H1 (cell line): ENCODE data around the gene LCT. TPM values are rescaled to one million over a fixed set of nuclear protein-coding genes. Genes with fewer than 3 reads are reported as not detected.

Source experiments
- ASH2L ChIP-seq: fragments of 200-600, 300-600 bp; sonication (generic); IDR thresholded peaks from one replicate; pipeline ENCODE4 v1.7.1; 2017; ENCODE audit warnings: low read length
- ATF2 ChIP-seq: IDR thresholded peaks from 2 replicates; pipeline ENCODE4 v1.6.1; 2012; ENCODE audit warnings: low read length, inconsistent platforms
- ATF3 ChIP-seq: IDR thresholded peaks from 2 replicates; pipeline ENCODE4 v1.6.1; 2011; ENCODE audit warnings: low read depth, mild to moderate bottlenecking, low read length; ENCODE audit not compliant: insufficient read depth
- BACH1 ChIP-seq: IDR thresholded peaks from 2 replicates; pipeline ENCODE4 v1.6.1; 2012; ENCODE audit warnings: low read length, improper control_type of control experiment
- CEBPB ChIP-seq: IDR thresholded peaks from 2 replicates; pipeline ENCODE4 v1.6.1; 2012; ENCODE audit warnings: low read depth, low read length
- EGR1 ChIP-seq: IDR thresholded peaks from 2 replicates; pipeline ENCODE4 v1.6.1; 2011; ENCODE audit warnings: low read depth, low read length, borderline replicate concordance
- GABPA ChIP-seq: IDR thresholded peaks from 2 replicates; pipeline ENCODE4 v1.6.1; 2011; ENCODE audit warnings: mild to moderate bottlenecking, low read length, moderate library complexity, borderline replicate concordance; ENCODE audit not compliant: insufficient read depth
- GTF2F1 ChIP-seq: IDR thresholded peaks from 2 replicates; pipeline ENCODE4 v1.6.1; 2012; ENCODE audit warnings: low read depth, low read length, improper control_type of control experiment, borderline replicate concordance
- HDAC2 ChIP-seq, 2 experiments: fragments of 300-600 bp in 1 of 2; sonication (generic) in 1 of 2; IDR thresholded peaks; 2 replicates each; pipeline ENCODE4 v1.6.1; 2011 to 2012; ENCODE audit warnings: low read depth in 2 of 2, low read length in 2 of 2, mild to moderate bottlenecking in 2 of 2, moderate library complexity in 2 of 2, borderline replicate concordance in 1 of 2, inconsistent platforms in 1 of 2
- JUN ChIP-seq: IDR thresholded peaks from 2 replicates; pipeline ENCODE4 v1.6.1; 2011; ENCODE audit warnings: low read depth, mild to moderate bottlenecking, improper control_type of control experiment, low read length
- RAD21 ChIP-seq, 2 experiments: IDR thresholded peaks in 1 of 2; conservative IDR thresholded peaks in 1 of 2; 2 replicates each; pipeline ENCODE4 v1.6.1; 2011; ENCODE audit warnings: low read depth in 2 of 2, low read length in 2 of 2, improper control_type of control experiment in 1 of 2, inconsistent platforms in 1 of 2, mild to moderate bottlenecking in 1 of 2, moderate library complexity in 1 of 2
- RBBP5 ChIP-seq: IDR thresholded peaks from 2 replicates; pipeline ENCODE4 v1.7.1; 2012; ENCODE audit warnings: low read depth, mild to moderate bottlenecking, inconsistent platforms, low read length, moderate library complexity, borderline replicate concordance
- RFX5 ChIP-seq: IDR thresholded peaks from 2 replicates; pipeline ENCODE4 v1.6.1; 2011; ENCODE audit warnings: low read depth, low read length, improper control_type of control experiment, borderline replicate concordance
- SRF ChIP-seq: IDR thresholded peaks from 2 replicates; pipeline ENCODE4 v1.6.1; 2011; ENCODE audit warnings: mild to moderate bottlenecking, low read depth, low read length, moderate library complexity
- SUZ12 ChIP-seq: fragments of 200-600 bp; sonication (generic); IDR thresholded peaks from 2 replicates; pipeline ENCODE4 v1.6.1; 2012; ENCODE audit warnings: mild to moderate bottlenecking, inconsistent platforms, low read length, moderate library complexity, mixed read lengths
- TEAD4 ChIP-seq: IDR thresholded peaks from 2 replicates; pipeline ENCODE4 v1.6.1; 2012; ENCODE audit warnings: low read depth, low read length, inconsistent platforms, mixed read lengths
- USF2 ChIP-seq: IDR thresholded peaks from 2 replicates; pipeline ENCODE4 v1.6.1; 2011; ENCODE audit warnings: low read length, improper control_type of control experiment
- YY1 ChIP-seq: IDR thresholded peaks from 2 replicates; pipeline ENCODE4 v1.6.1; 2011; ENCODE audit warnings: low read depth, mild to moderate bottlenecking, low read length
- polyA plus RNA-seq, 7 experiments: library from polyadenylated mRNA; depleted of rRNA in 3 of 7; stranded (reverse) in 5 of 7; unstranded in 2 of 7; fragments of >200 nt in 5 of 7; fragments of 200-250 nt in 2 of 7; gene quantifications; 1 replicate in 5 of 7; 2 replicates in 1 of 7; 4 replicates in 1 of 7; pipeline versions ENCODE4 v1.2.1 to v1.2.3, GENCODE V29; 2011 to 2013; ENCODE audit warnings: missing spikeins in 2 of 7, mixed read lengths in 2 of 7
- total RNA-seq: library from RNA; stranded (reverse); fragmentation: NEBNext Ultra II Directional; extraction: Animal tissue kit (Norgen Biotek cat#: 25700); gene quantifications from 2 replicates; pipeline ENCODE4 v1.2.1, GENCODE V29; 2021

Gene LCT
- total and polyA plus RNA-seq, 2 of the 8 experiments (the other 6 are each of a cell fraction or from before 2014, with no cell fraction given), result 0.06 TPM; not detected in 1

GRCh38 chr2:135876066-135876711 lies 39.2 kb upstream of the LCT start, which contains the start of gene MCM6 (continued):
- TF ChIP-seq SUZ12, result no peak
- no peak for TF ChIP-seq RFX5
- peak; percentile 95; the same call in 1 of the 2 replicates for TF ChIP-seq RBBP5
- no peak for TF ChIP-seq GABPA
- no peak for TF ChIP-seq TEAD4
- no peak for TF ChIP-seq EGR1
- TF ChIP-seq SRF, result peak; percentile 23; the same call in 1 of the 2 replicates
- TF ChIP-seq USF2, result no peak
- TF ChIP-seq JUN, result no peak
- TF ChIP-seq ATF3, result 0 out of 2 replicates have a peak, but pooled peaks have one; percentile 29
- TF ChIP-seq GTF2F1, result no peak
- TF ChIP-seq ATF2, result no peak
- TF ChIP-seq CEBPB, result no peak
- TF ChIP-seq ASH2L, result peak; percentile 66
- no peak; the same call in 1 of the 2 replicates for TF ChIP-seq YY1
- no peak for TF ChIP-seq BACH1
- TF ChIP-seq RAD21 (IDR thresholded peaks at IDR 0.05 in 1 of 2, conservative IDR thresholded peaks at IDR 0.05 in 1 of 2; ENCODE audit: low read depth in 2 of 2, low read length in 2 of 2), result no peak
- TF ChIP-seq HDAC2 (IDR thresholded peaks at IDR 0.05; ENCODE audit: borderline replicate concordance in 1 of 2, low read depth in 2 of 2, low read length in 2 of 2), result 0 out of 4 replicates have a peak, but pooled peaks of 1 of the 2 experiments have one; percentile 48
